ENCODE measurements around the gene CHMP2B. TPM values are rescaled to one million over a fixed set of nuclear protein-coding genes. Genes with fewer than 3 reads are reported as not detected.

The CHMP2B gene
- total RNA-seq, 3 donors from 2014 or later (not counting 1 experiment from before 2014, with no cell fraction given): 22.0 to 34.2 (median 29.1) TPM

- H3K27ac Mint-ChIP-seq: peak overlapping the region; percentile 39 to 60
- intact Hi-C loops (cut with micrococcal nuclease): no loop called here
- ATAC-seq (peak; percentile 36 to 61 (median 58)), DNase-seq (peak in 1 of 2 donors; percentile 4)
- H3K4me3 Mint-ChIP-seq: peak overlapping the region; percentile 17
- WGBS (ENCODE audit: insufficient coverage): 23% methylated on average over 3 of the region's 4 CpGs
- H3K36me3 ChIP-seq (ENCODE audit: control insufficient read depth, insufficient read depth, low read length): no peaks in the 10 kb centered on the region
- no peaks in the 10 kb centered on the region for H3K9me3 Mint-ChIP-seq
- no peaks in the 10 kb centered on the region for H3K9me3 ChIP-seq (ENCODE audit: control insufficient read depth, insufficient read depth, low read length)
- peaks cover 25 to 28% of the 10 kb centered on the region in 2 donors for H3K4me1 Mint-ChIP-seq
- H3K4me1 ChIP-seq (ENCODE audit: control insufficient read depth, insufficient read depth, low read length): peaks cover 5% of the 10 kb centered on the region
- H3K27me3 ChIP-seq (ENCODE audit: control insufficient read depth, insufficient read depth, low read length): no peaks in the 10 kb centered on the region
- TF ChIP-seq CTCF (IDR thresholded peaks at IDR 0.05): no peak
- H3K27me3 Mint-ChIP-seq (ENCODE audit: low read depth in 2 of 2): peaks cover 0 to under 1% of the 10 kb centered on the region in 2 donors
- no peak overlapping the region for H3K27ac ChIP-seq (ENCODE audit: low read length)
- H3K4me3 ChIP-seq (ENCODE audit: low read length): no peak overlapping the region
- H3K36me3 Mint-ChIP-seq: no peaks in the 10 kb centered on the region
Observed at GRCh38 chr3:87270908-87271700, 44.0 kb downstream of the CHMP2B start.

DNA sequence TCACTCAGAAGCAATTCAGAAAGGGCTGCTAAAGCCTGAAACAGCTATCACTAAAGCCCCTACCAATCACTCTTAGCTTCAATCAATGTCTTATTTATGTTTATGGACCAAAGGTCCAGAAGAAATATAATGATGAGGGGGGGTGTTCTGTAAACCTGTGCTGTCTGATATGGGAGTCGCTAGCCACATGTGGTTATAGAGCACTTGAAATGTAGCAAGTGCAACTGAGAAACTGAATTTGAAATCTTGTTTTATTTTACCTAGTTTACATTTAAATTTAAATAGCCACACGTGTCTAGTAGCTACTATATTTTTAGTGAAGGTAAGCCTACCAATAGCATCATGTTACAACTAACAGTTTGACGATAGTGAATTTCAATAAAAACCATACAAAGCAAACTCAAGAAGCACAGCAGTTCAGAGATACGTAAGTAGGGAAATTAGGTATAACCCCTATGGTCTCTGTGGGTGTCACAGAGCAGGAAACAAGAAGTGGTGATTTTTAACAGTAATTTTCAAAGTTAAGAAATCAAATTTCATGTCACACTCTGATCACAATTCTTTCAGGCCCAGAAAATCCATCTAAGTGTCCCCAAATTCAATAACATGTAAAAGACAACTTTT lies 45.7 kb downstream of the CHMP2B start:
- WGBS (ENCODE audit: insufficient coverage): 50% methylated on average over 1 of the region's 4 CpGs
- H3K36me3 ChIP-seq (ENCODE audit: control insufficient read depth, insufficient read depth, low read length): no peaks in the 10 kb centered on the region
- Mint-ChIP-seq H3K27ac (no peak overlapping the region), H3K36me3 (no peaks in the 10 kb centered on the region), H3K4me3 (no peak overlapping the region), H3K9me3 (no peaks in the 10 kb centered on the region), H3K4me1 (peaks cover 25 to 28% of the 10 kb centered on the region in 2 donors), H3K27me3 (ENCODE audit: low read depth in 2 of 2) (peaks cover 0 to 2% of the 10 kb centered on the region in 2 donors)
- ATAC-seq (peak in 1 of 3 donors; percentile 39), DNase-seq (no peak)
- H3K9me3 ChIP-seq (ENCODE audit: control insufficient read depth, insufficient read depth, low read length): no peaks in the 10 kb centered on the region
- intact Hi-C loops (cut with micrococcal nuclease): no loop called here
- H3K4me1 ChIP-seq (ENCODE audit: control insufficient read depth, insufficient read depth, low read length): peaks cover 5% of the 10 kb centered on the region
- no peaks in the 10 kb centered on the region for H3K27me3 ChIP-seq (ENCODE audit: control insufficient read depth, insufficient read depth, low read length)
- no peak overlapping the region for H3K4me3 ChIP-seq (ENCODE audit: low read length)
- no peak overlapping the region for H3K27ac ChIP-seq (ENCODE audit: low read length)
- TF ChIP-seq CTCF (IDR thresholded peaks at IDR 0.05): no peak

DNA sequence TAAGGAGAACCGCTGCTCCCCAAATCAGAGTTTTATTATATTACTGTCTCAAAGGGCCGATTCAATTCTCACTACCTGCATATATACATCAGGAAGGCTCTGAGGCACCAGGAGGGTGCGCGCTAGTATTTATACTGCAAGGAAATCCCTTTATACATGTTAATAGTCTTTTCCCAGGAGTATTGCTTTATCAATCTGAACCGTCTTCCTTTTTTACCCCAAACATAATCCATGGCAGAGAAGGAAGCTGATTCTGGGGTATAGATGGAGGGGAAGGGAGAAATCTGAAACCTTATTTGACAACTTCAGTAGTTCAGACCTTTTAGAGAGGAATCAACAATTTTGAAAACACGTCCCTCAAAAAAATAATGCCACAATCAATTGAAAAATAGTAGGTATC lies 49.4 kb downstream of the CHMP2B start, which contains the start of gene POU1F1:
TSS of gene POU1F1 (minus strand) at position 101 of the 400 bp plus-strand sequence. CDS start 122 bp downstream, outside the sequence.
- no peaks in the 10 kb centered on the region for H3K36me3 ChIP-seq (ENCODE audit: control insufficient read depth, insufficient read depth, low read length)
- Mint-ChIP-seq H3K27me3 (ENCODE audit: low read depth in 2 of 2) (peaks cover 0 to 2% of the 10 kb centered on the region in 2 donors), H3K9me3 (no peaks in the 10 kb centered on the region), H3K27ac (no peak within 1 kb of the TSS), H3K4me3 (no peak within 1 kb of the TSS), H3K4me1 (peaks cover 11 to 12% of the 10 kb centered on the region in 2 donors), H3K36me3 (no peaks in the 10 kb centered on the region)
- TF ChIP-seq CTCF (IDR thresholded peaks at IDR 0.05): no peak
- WGBS (ENCODE audit: insufficient coverage): 96% methylated on average over 4 of the region's 6 CpGs
- DNase-seq: no peak
- H3K9me3 ChIP-seq (ENCODE audit: control insufficient read depth, insufficient read depth, low read length): no peaks in the 10 kb centered on the region
- ATAC-seq: no peak
- no peaks in the 10 kb centered on the region for H3K27me3 ChIP-seq (ENCODE audit: control insufficient read depth, insufficient read depth, low read length)
- no peaks in the 10 kb centered on the region for H3K4me1 ChIP-seq (ENCODE audit: control insufficient read depth, insufficient read depth, low read length)
- intact Hi-C loops (cut with micrococcal nuclease): no loop called here
- no peak within 1 kb of the TSS for H3K27ac ChIP-seq (ENCODE audit: low read length)
- no peak within 1 kb of the TSS for H3K4me3 ChIP-seq (ENCODE audit: low read length)

Data from natural killer cell (primary cell).